ENCODE data around the gene JAKMIP1.
"Not testable (repeated sequence)": the region's sequence is repeated elsewhere in the genome, so short reads cannot be mapped to it uniquely, and the experiment has no call there.

JAKMIP1 gene

GRCh38 chr4:6002492-6002833 lies 197.9 kb downstream of the JAKMIP1 start:
- DNase-seq = no peak

GRCh38 chr4:6001680-6002491 lies 198.5 kb downstream of the JAKMIP1 start:
- DNase-seq = no peak

- no peak for DNase-seq
Observed at GRCh38 chr4:5999830-6000365, 200.5 kb downstream of the JAKMIP1 start.

- DNase-seq = no peak
Observed at GRCh38 chr4:5999356-5999755, 201.0 kb downstream of the JAKMIP1 start.

- peak; percentile 66 for DNase-seq
Observed at GRCh38 chr4:5998333-5998936, 201.9 kb downstream of the JAKMIP1 start.

- no peak for DNase-seq
Observed at GRCh38 chr4:5996641-5997040, 203.7 kb downstream of the JAKMIP1 start.

GRCh38 chr4:5995901-5996623 lies 204.3 kb downstream of the JAKMIP1 start:
- no peak for DNase-seq

GRCh38 chr4:5993876-5994811 lies 206.2 kb downstream of the JAKMIP1 start:
- DNase-seq = no peak

- not testable (repeated sequence) for DNase-seq
Observed at GRCh38 chr4:5993346-5993745, 207.0 kb downstream of the JAKMIP1 start.

GRCh38 chr4:5992828-5993321 lies 207.5 kb downstream of the JAKMIP1 start:
- no peak for DNase-seq

GRCh38 chr4:5992171-5992827 lies 208.1 kb downstream of the JAKMIP1 start:
- no peak for DNase-seq

- DNase-seq = no peak
Observed at GRCh38 chr4:5991405-5991804, 208.9 kb downstream of the JAKMIP1 start.

- no peak for DNase-seq
Observed at GRCh38 chr4:5990446-5991160, 209.7 kb downstream of the JAKMIP1 start.

- DNase-seq = no peak
Observed at GRCh38 chr4:5989236-5990225, 210.8 kb downstream of the JAKMIP1 start.

- DNase-seq = no peak
Observed at GRCh38 chr4:5988086-5988845, 212.1 kb downstream of the JAKMIP1 start.

- no peak for DNase-seq
Observed at GRCh38 chr4:5984843-5985242, 215.5 kb downstream of the JAKMIP1 start.

- DNase-seq = no peak
Observed at GRCh38 chr4:5982156-5982973, 218.0 kb downstream of the JAKMIP1 start.
